DOHH2 (cell line): ENCODE data around the gene AHNAK.

Experiments
- H3F3A ChIP-seq: fragments of 200-600 bp; sonication (generic), shearing (Covaris generic); 2 replicates; pipeline ENCODE4 v1.6.0; 2016; ENCODE audit warnings: antibody characterized with exemption, mild to moderate bottlenecking; ENCODE audit not compliant: control insufficient read depth, insufficient read depth
- H3K27ac ChIP-seq: fragments of 200-600 bp; sonication (generic); 2 replicates; pipeline ENCODE4 v1.5.1; 2014; ENCODE audit warnings: low read depth, mild to moderate bottlenecking, low read length, moderate library complexity
- H3K27me3 ChIP-seq: fragments of 200-600 bp; sonication (generic); 2 replicates; pipeline ENCODE4 v1.6.1; 2014; ENCODE audit warnings: mild to moderate bottlenecking, low read length, mixed read lengths; ENCODE audit not compliant: control insufficient read depth
- H3K36me3 ChIP-seq: fragments of 200-600 bp; sonication (generic); 2 replicates; pipeline ENCODE4 v1.6.1; 2014; ENCODE audit warnings: mild to moderate bottlenecking, low read length, moderate library complexity, mixed read lengths; ENCODE audit not compliant: control insufficient read depth
- H3K4me1 ChIP-seq: fragments of 200-600 bp; sonication (generic); 2 replicates; pipeline ENCODE4 v1.6.1; 2014; ENCODE audit warnings: mild to moderate bottlenecking, low read length, mixed read lengths; ENCODE audit not compliant: control insufficient read depth
- H3K4me2 ChIP-seq: fragments of 200-600 bp; sonication (generic); 2 replicates; pipeline ENCODE4 v1.6.0; 2014; ENCODE audit warnings: mild to moderate bottlenecking, low read length, moderate library complexity
- H3K4me3 ChIP-seq: fragments of 200-600 bp; sonication (generic); 2 replicates; pipeline ENCODE4 v1.5.1; 2014; ENCODE audit warnings: mild to moderate bottlenecking, low read length, mixed read lengths
- H3K79me2 ChIP-seq: fragments of 200-600 bp; sonication (generic); 2 replicates; pipeline ENCODE4 v1.6.1; 2014; ENCODE audit warnings: mild to moderate bottlenecking, low read length, mixed read lengths; ENCODE audit not compliant: control insufficient read depth
- H3K9me2 ChIP-seq: fragments of 200-600 bp; sonication (generic); replicated peaks from 2 replicates; pipeline ENCODE4 v1.6.1; 2014; ENCODE audit warnings: mild to moderate bottlenecking, low read length, mixed read lengths; ENCODE audit not compliant: control insufficient read depth
- H3K9me3 ChIP-seq: fragments of 200-600 bp; sonication (generic); 2 replicates; pipeline ENCODE4 v1.6.1; 2014; ENCODE audit warnings: antibody characterized with exemption, low read length, mixed read lengths; ENCODE audit not compliant: control insufficient read depth, insufficient read depth
- H4K20me1 ChIP-seq: fragments of 200-600 bp; sonication (generic); 2 replicates; pipeline ENCODE4 v1.6.0; 2014; ENCODE audit warnings: low read depth, mild to moderate bottlenecking, antibody characterized with exemption, low read length, moderate library complexity; ENCODE audit not compliant: control insufficient read depth, insufficient read depth
- CTCF ChIP-seq: fragments of 200-600 bp; sonication (generic); IDR thresholded peaks from one replicate; pipeline ENCODE4 v1.5.1; 2014; ENCODE audit warnings: antibody characterized with exemption, mild to moderate bottlenecking, low read depth, low read length; ENCODE audit not compliant: poor library complexity, severe bottlenecking
- EZH2phosphoT487 ChIP-seq: fragments of 200-600 bp; sonication (generic); IDR thresholded peaks from 2 replicates; pipeline ENCODE4 v1.6.1; 2017; ENCODE audit warnings: borderline replicate concordance, mild to moderate bottlenecking, antibody characterized with exemption, low read length, moderate library complexity, mixed read lengths

AHNAK gene

GRCh38 chr11:62421996-62422395 is 124.6 kb downstream of the AHNAK start:
- H3K4me2 ChIP-seq, result no peak overlapping the region
- no peaks in the 10 kb centered on the region for H3K36me3 ChIP-seq
- no peaks in the 10 kb centered on the region for H3K9me2 ChIP-seq
- TF ChIP-seq CTCF (no peak), EZH2phosphoT487 (no peak)
- H3K79me2 ChIP-seq, result no peaks in the 10 kb centered on the region
- no peak overlapping the region for H3K4me3 ChIP-seq
- no peaks in the 10 kb centered on the region for H3K9me3 ChIP-seq
- H3K4me1 ChIP-seq, result no peaks in the 10 kb centered on the region
- H4K20me1 ChIP-seq, result no peaks in the 10 kb centered on the region
- no peaks in the 10 kb centered on the region for H3F3A ChIP-seq
- H3K27ac ChIP-seq, result no peak overlapping the region
- H3K27me3 ChIP-seq, result peaks cover 21% of the 10 kb centered on the region

GRCh38 chr11:62420882-62421281 is 125.7 kb downstream of the AHNAK start:
- H3K36me3 ChIP-seq, result no peaks in the 10 kb centered on the region
- H3K27ac ChIP-seq, result no peak overlapping the region
- peaks cover 21% of the 10 kb centered on the region for H3K27me3 ChIP-seq
- no peak overlapping the region for H3K4me2 ChIP-seq
- no peaks in the 10 kb centered on the region for H3K9me2 ChIP-seq
- no peaks in the 10 kb centered on the region for H4K20me1 ChIP-seq
- no peak overlapping the region for H3K4me3 ChIP-seq
- H3K4me1 ChIP-seq, result no peaks in the 10 kb centered on the region
- no peaks in the 10 kb centered on the region for H3K9me3 ChIP-seq
- TF ChIP-seq CTCF (no peak), EZH2phosphoT487 (no peak)
- H3K79me2 ChIP-seq, result no peaks in the 10 kb centered on the region
- H3F3A ChIP-seq, result no peaks in the 10 kb centered on the region

DNA sequence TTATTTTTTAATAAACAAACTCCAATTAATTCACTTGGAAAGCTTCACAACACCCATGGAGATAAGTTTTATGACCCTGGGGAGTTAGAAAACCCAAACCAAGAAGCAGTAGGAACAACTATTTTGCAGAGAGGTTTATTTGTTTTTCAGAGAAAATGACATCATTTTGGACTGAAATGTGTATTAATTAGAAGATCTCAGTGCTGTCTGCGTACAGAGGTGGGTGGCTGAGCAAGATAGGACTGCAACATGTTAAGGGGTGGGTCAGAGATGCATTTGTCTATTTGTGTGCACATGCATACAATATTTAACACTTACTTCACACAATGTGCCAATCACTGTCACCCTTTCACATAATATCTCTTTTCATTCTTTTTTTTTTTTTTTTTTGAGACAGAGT is 126.7 kb downstream of the AHNAK start:
- Histone ChIP-seq H3K4me3 (no peak overlapping the region), H4K20me1 (no peaks in the 10 kb centered on the region), H3K4me2 (no peak overlapping the region), H3F3A (no peaks in the 10 kb centered on the region), H3K27me3 (peaks cover 21% of the 10 kb centered on the region), H3K36me3 (no peaks in the 10 kb centered on the region), H3K4me1 (no peaks in the 10 kb centered on the region), H3K79me2 (no peaks in the 10 kb centered on the region), H3K9me2 (no peaks in the 10 kb centered on the region), H3K27ac (no peak overlapping the region), H3K9me3 (no peaks in the 10 kb centered on the region)
- TF ChIP-seq CTCF (no peak), EZH2phosphoT487 (no peak)

GRCh38 chr11:62419314-62419929 is 127.2 kb downstream of the AHNAK start:
- Histone ChIP-seq H3K79me2 (no peaks in the 10 kb centered on the region), H3K4me3 (no peak overlapping the region), H4K20me1 (no peaks in the 10 kb centered on the region), H3K9me3 (no peaks in the 10 kb centered on the region), H3K9me2 (no peaks in the 10 kb centered on the region), H3K36me3 (no peaks in the 10 kb centered on the region), H3K27ac (no peak overlapping the region), H3K27me3 (peaks cover 19% of the 10 kb centered on the region), H3K4me2 (no peak overlapping the region), H3F3A (no peaks in the 10 kb centered on the region), H3K4me1 (no peaks in the 10 kb centered on the region)
- TF ChIP-seq CTCF (no peak), EZH2phosphoT487 (no peak)
